GM12878 (cell line): ENCODE data around the gene ADGRD1. TPM values are rescaled to one million over a fixed set of nuclear protein-coding genes. Genes with fewer than 3 reads are reported as not detected.

Experiments
- ATAC-seq: fragments of 200-7000 bp; cut with Tn5 transposase; 3 replicates; pipeline ENCODE4 v1.9.1; 2020; ENCODE audit warnings: mild to moderate bottlenecking, moderate library complexity
- BruUV-seq: library from RNA; stranded (reverse); fragments of 400-500 nt; replicated peaks from 2 replicates; lab custom pipeline; 2021; lab: Mats Ljungman, UMichigan
- CTCF ChIA-PET: fragments of 300-600 bp; sonication (Branson Sonifier 250); formaldehyde crosslinking; extraction: SDS; loops from one replicate; lab custom pipeline; 2021; ENCODE audit warnings: inconsistent platforms; lab: Yijun Ruan, JAX
- POLR2A ChIA-PET: fragments of 350-600 bp; formaldehyde crosslinking; extraction: SDS; loops from one replicate; lab custom pipeline; 2021; ENCODE audit warnings: inconsistent platforms; lab: Charles Lee
- RAD21 ChIA-PET: fragments of 300-600 bp; sonication (Branson Sonifier 250); formaldehyde crosslinking; loops from one replicate; lab custom pipeline; 2023; ENCODE audit warnings: antibody characterized with exemption; ENCODE audit not compliant: unreplicated experiment; lab: Charles Lee
- SMC1A ChIA-PET: fragments of 300-600 bp; sonication (Branson Sonifier 250); formaldehyde crosslinking; loops from one replicate; lab custom pipeline; 2023; ENCODE audit not compliant: unreplicated experiment, uncharacterized antibody; lab: Charles Lee
- DNase-seq: peaks from one replicate; pipeline ENCODE4 v3.0.0-alpha.2; 2011; ENCODE audit warnings: low read depth, low spot score
- FAIRE-seq: peaks from 3 replicates; lab custom pipeline; 2011; peaks lifted over from hg19 to GRCh38; lab: Jason Lieb, UNC
- H2AFZ ChIP-seq: 2 replicates; pipeline ENCODE4 v1.6.0; 2011; ENCODE audit warnings: low read depth, low read length, control low read depth; ENCODE audit not compliant: control insufficient read depth
- H3K27ac ChIP-seq: 2 replicates; pipeline ENCODE4 v1.5.1; 2011; ENCODE audit warnings: control low read depth; ENCODE audit not compliant: control insufficient read depth, insufficient read depth
- H3K27me3 ChIP-seq, 2 experiments: replicated peaks in 1 of 2; 2 replicates each; pipeline versions ENCODE4 v1.6.0 to v1.6.1; 2011; ENCODE audit warnings: low read length in 1 of 2; ENCODE audit not compliant: control insufficient read depth in 2 of 2, insufficient read depth in 2 of 2
- H3K36me3 ChIP-seq, 2 experiments: 2 replicates each; pipeline ENCODE4 v1.5.1; 2011; ENCODE audit warnings: low read length in 1 of 2; ENCODE audit not compliant: control insufficient read depth in 2 of 2, insufficient read depth in 2 of 2
- H3K4me1 ChIP-seq: 2 replicates; pipeline ENCODE4 v1.6.1; 2011; ENCODE audit warnings: mild to moderate bottlenecking, low read length, moderate library complexity, mixed read lengths; ENCODE audit not compliant: control insufficient read depth, insufficient read depth
- H3K4me2 ChIP-seq: 2 replicates; pipeline ENCODE4 v1.6.0; 2011; ENCODE audit warnings: control low read depth; ENCODE audit not compliant: control insufficient read depth, insufficient read depth
- H3K4me3 ChIP-seq: fragments of 200-600 bp; sonication (generic); 2 replicates; pipeline ENCODE4 v1.5.1; 2016
- H3K79me2 ChIP-seq: 2 replicates; pipeline ENCODE4 v1.6.0; 2011; ENCODE audit warnings: low read length; ENCODE audit not compliant: control insufficient read depth, insufficient read depth
- H3K9ac ChIP-seq: 2 replicates; pipeline ENCODE4 v1.8.0; 2011; ENCODE audit warnings: low read length, control low read depth, mixed read lengths; ENCODE audit not compliant: control insufficient read depth, insufficient read depth
- H3K9me3 ChIP-seq: replicated peaks from 3 replicates; pipeline ENCODE4 v1.5.1; 2011; ENCODE audit warnings: mild to moderate bottlenecking, low read length; ENCODE audit not compliant: control insufficient read depth, insufficient read depth
- H4K20me1 ChIP-seq: 2 replicates; pipeline ENCODE4 v1.6.0; 2011; ENCODE audit not compliant: control insufficient read depth, insufficient read depth
- ASH2L ChIP-seq: fragments of 300-600, 200-600 bp; sonication (generic); IDR thresholded peaks from 2 replicates; pipeline ENCODE4 v1.6.1; 2017; ENCODE audit warnings: low read depth, mild to moderate bottlenecking, borderline replicate concordance
- BHLHE40 ChIP-seq, 2 experiments: fragments of 450-650 bp in 1 of 2; IDR thresholded peaks; 2 replicates each; pipeline ENCODE4 v1.6.1; 2011 to 2017; ENCODE audit warnings: low read depth in 2 of 2, borderline replicate concordance in 1 of 2, improper control_type of control experiment in 1 of 2, low read length in 1 of 2, mild to moderate bottlenecking in 1 of 2
- CBX3 ChIP-seq: fragments of 200-600 bp; sonication (generic); IDR thresholded peaks from 2 replicates; pipeline ENCODE4 v1.6.1; 2016; ENCODE audit warnings: low read depth, borderline replicate concordance
- CEBPB ChIP-seq, 2 experiments: fragments of 150-350 bp in 1 of 2; IDR thresholded peaks; 2 replicates each; pipeline ENCODE4 v1.6.1; 2012 to 2014; ENCODE audit warnings: low read depth in 2 of 2, low read length in 2 of 2, borderline replicate concordance in 1 of 2, inconsistent platforms in 1 of 2
- CREB1 ChIP-seq: IDR thresholded peaks from 2 replicates; pipeline ENCODE4 v1.6.1; 2012; ENCODE audit warnings: low read depth, mild to moderate bottlenecking, inconsistent platforms
- EED ChIP-seq: sonication (generic); IDR thresholded peaks from 2 replicates; pipeline ENCODE4 v1.6.1; 2016; ENCODE audit warnings: antibody characterized with exemption, low read depth
- EP300 ChIP-seq, 2 experiments: fragments of 150-350 bp in 1 of 2; IDR thresholded peaks; 2 replicates each; pipeline ENCODE4 v1.6.1; 2011 to 2012; ENCODE audit warnings: low read depth in 2 of 2, low read length in 2 of 2, borderline replicate concordance in 1 of 2, improper control_type of control experiment in 1 of 2, inconsistent platforms in 1 of 2; ENCODE audit not compliant: control insufficient read depth in 1 of 2
- MTA2 ChIP-seq: fragments of 450-650 bp; IDR thresholded peaks from 2 replicates; pipeline ENCODE4 v1.6.1; 2016; ENCODE audit warnings: low read depth, mild to moderate bottlenecking, moderate library complexity
- NFYA ChIP-seq: IDR thresholded peaks from 2 replicates; pipeline ENCODE4 v1.6.1; 2011; ENCODE audit warnings: low read depth, mild to moderate bottlenecking, low read length, improper control_type of control experiment, borderline replicate concordance
- NFYB ChIP-seq: IDR thresholded peaks from 2 replicates; pipeline ENCODE4 v1.6.1; 2011; ENCODE audit warnings: low read depth, mild to moderate bottlenecking, low read length, improper control_type of control experiment, moderate library complexity; ENCODE audit not compliant: insufficient read depth
- NR2C2 ChIP-seq: IDR thresholded peaks from 2 replicates; pipeline ENCODE4 v1.6.1; 2011; ENCODE audit warnings: borderline replicate concordance, low read depth; ENCODE audit not compliant: control insufficient read depth, insufficient read length
- SREBF1 ChIP-seq: IDR thresholded peaks from 2 replicates; pipeline ENCODE4 v1.6.1; 2012; ENCODE audit warnings: mild to moderate bottlenecking, low read length
- ZBED1 ChIP-seq: IDR thresholded peaks from 2 replicates; pipeline ENCODE4 v1.6.1; 2016; ENCODE audit warnings: borderline replicate concordance
- WGBS: methylation state at CpG from one replicate; pipeline ENCODE4 v1.1.6; 2016; ENCODE audit warnings: low lambda C conversion rate; ENCODE audit not compliant: insufficient replicate concordance, insufficient coverage; ENCODE audit errors: missing lambda C conversion rate; 5-methylcytosine and 5-hydroxymethylcytosine counted together
- in situ Hi-C: fragments of 300-500 bp; cut with MboI; formaldehyde crosslinking; loops from 9 replicates; pipeline ENCODE4 v1.14.3; 2018; ENCODE audit warnings: mixed read lengths
- intact Hi-C: fragments of 100-400 bp; cut with micrococcal nuclease; formaldehyde crosslinking; loops from one replicate; pipeline ENCODE4 v1.14.2; 2022; ENCODE audit not compliant: unreplicated experiment
- polyA plus RNA-seq, 11 experiments: library from polyadenylated mRNA; depleted of rRNA in 4 of 11; unstranded in 6 of 11; stranded (reverse) in 5 of 11; fragments of >200 nt; fragmentation: Nextera tagmentation in 4 of 11; fragmentation: Illumina TruSeq in 1 of 11; extraction: Ambion mirVana in 4 of 11; extraction: Trizol in 1 of 11; gene quantifications; 1 replicate in 1 of 11; 2 replicates in 10 of 11; pipeline versions ENCODE4 v1.2.1 to v1.2.3, GENCODE V29; 2011 to 2016; ENCODE audit warnings: inconsistent platforms in 2 of 11, missing spikeins in 2 of 11, low read depth in 1 of 11
- total RNA-seq, 4 experiments: library from RNA; depleted of rRNA in 3 of 4; stranded (reverse); fragments of >200 nt in 3 of 4; fragmentation: Illumina TruSeq in 1 of 4; extraction: Trizol in 1 of 4; gene quantifications; 2 replicates each; pipeline versions ENCODE4 v1.2.1 to v1.2.3, GENCODE V29; 2013 to 2021
- TF ChIP-seq, protein P1 (sequence below): fragments of 450-650 bp; IDR thresholded peaks from 2 replicates; pipeline ENCODE4 v1.6.1; 2017; ENCODE audit warnings: mild to moderate bottlenecking
- TF ChIP-seq, protein P2 (sequence below), 3 experiments: IDR thresholded peaks in 2 of 3; conservative IDR thresholded peaks in 1 of 3; 2 replicates each; pipeline ENCODE4 v1.5.1; 2011; ENCODE audit warnings: low read depth in 3 of 3, low read length in 3 of 3, mild to moderate bottlenecking in 3 of 3, control low read depth in 2 of 3, moderate library complexity in 2 of 3, inconsistent platforms in 1 of 3, mixed read lengths in 1 of 3; ENCODE audit not compliant: control insufficient read depth in 2 of 3, insufficient read depth in 1 of 3; ENCODE audit errors: extremely low read depth in 1 of 3
- TF ChIP-seq, protein P3 (sequence below): IDR thresholded peaks from 2 replicates; pipeline ENCODE4 v1.6.1; 2012; ENCODE audit warnings: low read depth, low read length, improper control_type of control experiment

ADGRD1 gene
- total and polyA plus RNA-seq, 10 of the 15 experiments (the other 5 are each of a cell fraction or from before 2014, with no cell fraction given), result 0.15 to 12.7 (median 1.2) TPM

DNA sequence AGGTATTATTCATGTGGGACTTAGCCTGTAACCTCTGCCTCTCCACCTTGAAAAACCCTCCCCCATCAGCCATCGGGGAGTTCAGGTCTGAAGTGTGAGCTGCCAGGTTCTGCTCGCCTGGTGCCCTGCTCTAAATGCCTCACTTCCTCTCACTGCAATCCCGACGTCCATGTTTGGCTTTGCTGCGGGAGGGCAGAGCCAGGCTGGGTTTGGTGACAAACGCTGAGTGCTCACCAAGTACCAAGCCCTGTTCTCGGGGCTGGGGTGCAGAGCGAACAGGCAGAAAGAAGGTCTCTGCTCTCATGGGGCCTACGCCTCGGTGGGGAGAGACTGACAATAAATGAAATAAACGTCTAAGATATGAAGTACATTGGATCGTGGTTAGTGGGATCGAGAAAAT, 2.1 kb upstream of the ADGRD1 start (continued):
- TF ChIP-seq, protein P1, sequence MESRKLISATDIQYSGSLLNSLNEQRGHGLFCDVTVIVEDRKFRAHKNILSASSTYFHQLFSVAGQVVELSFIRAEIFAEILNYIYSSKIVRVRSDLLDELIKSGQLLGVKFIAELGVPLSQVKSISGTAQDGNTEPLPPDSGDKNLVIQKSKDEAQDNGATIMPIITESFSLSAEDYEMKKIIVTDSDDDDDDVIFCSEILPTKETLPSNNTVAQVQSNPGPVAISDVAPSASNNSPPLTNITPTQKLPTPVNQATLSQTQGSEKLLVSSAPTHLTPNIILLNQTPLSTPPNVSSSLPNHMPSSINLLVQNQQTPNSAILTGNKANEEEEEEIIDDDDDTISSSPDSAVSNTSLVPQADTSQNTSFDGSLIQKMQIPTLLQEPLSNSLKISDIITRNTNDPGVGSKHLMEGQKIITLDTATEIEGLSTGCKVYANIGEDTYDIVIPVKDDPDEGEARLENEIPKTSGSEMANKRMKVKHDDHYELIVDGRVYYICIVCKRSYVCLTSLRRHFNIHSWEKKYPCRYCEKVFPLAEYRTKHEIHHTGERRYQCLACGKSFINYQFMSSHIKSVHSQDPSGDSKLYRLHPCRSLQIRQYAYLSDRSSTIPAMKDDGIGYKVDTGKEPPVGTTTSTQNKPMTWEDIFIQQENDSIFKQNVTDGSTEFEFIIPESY, result no peak
- no peak for TF ChIP-seq CBX3
- TF ChIP-seq MTA2, result no peak
- TF ChIP-seq BHLHE40 (IDR thresholded peaks at IDR 0.05; ENCODE audit: borderline replicate concordance in 1 of 2, low read depth in 2 of 2, low read length in 1 of 2), result no peak
- TF ChIP-seq ASH2L, result no peak

DNA sequence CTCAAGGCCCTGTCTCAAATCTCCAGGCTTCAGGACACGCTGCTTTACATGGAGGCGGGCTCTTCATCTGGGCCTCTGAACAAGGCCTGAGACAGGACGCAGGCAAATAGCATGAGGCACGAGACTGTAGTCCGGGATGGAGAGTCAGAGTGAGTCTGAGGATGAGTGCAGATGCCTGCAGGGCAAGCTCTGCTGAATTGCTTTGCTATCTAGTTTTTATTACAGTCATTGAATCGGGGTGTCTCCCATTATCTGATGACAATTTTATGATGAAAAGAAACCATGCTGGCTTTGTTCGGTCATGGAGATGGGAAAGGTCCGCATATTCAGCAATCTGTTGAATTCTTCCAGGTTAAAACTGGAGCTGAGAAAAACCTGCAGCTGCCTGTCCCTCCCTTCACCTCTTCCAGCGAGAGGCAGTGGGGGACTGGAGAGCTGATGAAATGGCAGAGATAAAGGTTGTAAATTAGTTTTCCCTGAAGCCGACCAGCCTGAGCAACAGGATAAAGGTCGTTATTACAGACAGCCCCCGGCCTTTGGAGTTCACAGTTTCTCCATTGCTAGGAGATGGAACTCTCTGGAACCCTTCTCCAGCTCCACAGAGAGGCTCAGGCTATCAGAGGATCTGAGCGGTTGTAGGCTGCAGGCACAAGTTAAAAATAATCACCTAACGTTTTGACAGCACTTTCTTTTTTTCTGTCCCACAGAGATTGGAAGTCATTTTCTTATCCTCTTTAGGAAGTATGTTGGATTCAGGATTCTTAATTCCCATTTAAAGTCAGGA, 1.3 kb upstream of the ADGRD1 start:
- ChIA-PET SMC1A (interaction anchor here (0.8 to 3.7 kb wide), 9 partner anchors 11 to 160 kb away, joined by 3 to 23 read pairs (median 5); no protein-coding TSS in a partner anchor), CTCF (interaction anchor here (1.5 to 2.1 kb wide), 2 partner anchors 15 to 18 kb away, joined by 5 to 11 read pairs; no protein-coding TSS in a partner anchor), RAD21 (interaction anchor here (0.6 to 2.0 kb wide), 4 partner anchors 14 to 140 kb away, joined by 4 to 16 read pairs (median 5); no protein-coding TSS in a partner anchor), POLR2A (interaction anchor here (1.8 kb wide), 1 partner anchor 141 kb away, joined by 8 read pairs; no protein-coding TSS in a partner anchor)
- H3K9ac ChIP-seq, result no peak overlapping the region
- ATAC-seq (no peak), DNase-seq (no peak), FAIRE-seq (no peak)
- in situ Hi-C loops, result no loop called here
- no peaks in the 10 kb centered on the region; the same call in 2 of the 3 replicates for H3K9me3 ChIP-seq
- H3K27me3 ChIP-seq, result no peaks in the 10 kb centered on the region
- 46% methylated on average over 14 of the region's 14 CpGs for WGBS
- H4K20me1 ChIP-seq, result no peaks in the 10 kb centered on the region
- no peak overlapping the region for H2AFZ ChIP-seq
- peaks cover 4% of the 10 kb centered on the region; the same call in 1 of the 2 replicates for H3K4me1 ChIP-seq
- H3K4me3 ChIP-seq, result no peak overlapping the region
- no peaks in the 10 kb centered on the region; the same call in 1 of the 2 replicates for H3K79me2 ChIP-seq
- intact Hi-C loops, result no loop called here
- no peaks in the 10 kb centered on the region for H3K36me3 ChIP-seq
- H3K27ac ChIP-seq, result no peak overlapping the region
- no peak overlapping the region for H3K4me2 ChIP-seq
- BruUV-seq, result no TSS peak
- TF ChIP-seq SREBF1 (no peak), MTA2 (no peak), EED (no peak), NFYA (no peak), CBX3 (no peak), NR2C2 (no peak), ZBED1 (no peak), EP300 (IDR thresholded peaks at IDR 0.05; ENCODE audit: borderline replicate concordance in 1 of 2, control insufficient read depth in 1 of 2, low read depth in 2 of 2, low read length in 2 of 2) (no peak), CREB1 (no peak), NFYB (no peak), CEBPB (IDR thresholded peaks at IDR 0.05; ENCODE audit: borderline replicate concordance in 1 of 2, low read depth in 2 of 2, low read length in 2 of 2) (no peak)
- TF ChIP-seq, protein P2, sequence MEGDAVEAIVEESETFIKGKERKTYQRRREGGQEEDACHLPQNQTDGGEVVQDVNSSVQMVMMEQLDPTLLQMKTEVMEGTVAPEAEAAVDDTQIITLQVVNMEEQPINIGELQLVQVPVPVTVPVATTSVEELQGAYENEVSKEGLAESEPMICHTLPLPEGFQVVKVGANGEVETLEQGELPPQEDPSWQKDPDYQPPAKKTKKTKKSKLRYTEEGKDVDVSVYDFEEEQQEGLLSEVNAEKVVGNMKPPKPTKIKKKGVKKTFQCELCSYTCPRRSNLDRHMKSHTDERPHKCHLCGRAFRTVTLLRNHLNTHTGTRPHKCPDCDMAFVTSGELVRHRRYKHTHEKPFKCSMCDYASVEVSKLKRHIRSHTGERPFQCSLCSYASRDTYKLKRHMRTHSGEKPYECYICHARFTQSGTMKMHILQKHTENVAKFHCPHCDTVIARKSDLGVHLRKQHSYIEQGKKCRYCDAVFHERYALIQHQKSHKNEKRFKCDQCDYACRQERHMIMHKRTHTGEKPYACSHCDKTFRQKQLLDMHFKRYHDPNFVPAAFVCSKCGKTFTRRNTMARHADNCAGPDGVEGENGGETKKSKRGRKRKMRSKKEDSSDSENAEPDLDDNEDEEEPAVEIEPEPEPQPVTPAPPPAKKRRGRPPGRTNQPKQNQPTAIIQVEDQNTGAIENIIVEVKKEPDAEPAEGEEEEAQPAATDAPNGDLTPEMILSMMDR (IDR thresholded peaks at IDR 0.05 in 2 of 3, conservative IDR thresholded peaks at IDR 0.05 in 1 of 3; ENCODE audit: control insufficient read depth in 2 of 3, extremely low read depth in 1 of 3, insufficient read depth in 1 of 3, low read depth in 3 of 3, low read length in 3 of 3), result no peak
- TF ChIP-seq, protein P3, sequence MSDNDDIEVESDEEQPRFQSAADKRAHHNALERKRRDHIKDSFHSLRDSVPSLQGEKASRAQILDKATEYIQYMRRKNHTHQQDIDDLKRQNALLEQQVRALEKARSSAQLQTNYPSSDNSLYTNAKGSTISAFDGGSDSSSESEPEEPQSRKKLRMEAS, result no peak
